GM03348 (cell line): ENCODE data around the gene SLC6A16.
"Not testable (repeated sequence)": the region's sequence is repeated elsewhere in the genome, so short reads cannot be mapped to it uniquely, and the experiment has no call there.

Experiments
- DNase-seq: peaks from one replicate; pipeline ENCODE4 v3.0.0; 2012; ENCODE audit warnings: low spot score

The SLC6A16 gene

GRCh38 chr19:49344505-49345423 is 19.8 kb upstream of the SLC6A16 start:
- DNase-seq = no peak

- no peak for DNase-seq
Measured at GRCh38 chr19:49343123-49343522, 18.1 kb upstream of the SLC6A16 start.

DNA sequence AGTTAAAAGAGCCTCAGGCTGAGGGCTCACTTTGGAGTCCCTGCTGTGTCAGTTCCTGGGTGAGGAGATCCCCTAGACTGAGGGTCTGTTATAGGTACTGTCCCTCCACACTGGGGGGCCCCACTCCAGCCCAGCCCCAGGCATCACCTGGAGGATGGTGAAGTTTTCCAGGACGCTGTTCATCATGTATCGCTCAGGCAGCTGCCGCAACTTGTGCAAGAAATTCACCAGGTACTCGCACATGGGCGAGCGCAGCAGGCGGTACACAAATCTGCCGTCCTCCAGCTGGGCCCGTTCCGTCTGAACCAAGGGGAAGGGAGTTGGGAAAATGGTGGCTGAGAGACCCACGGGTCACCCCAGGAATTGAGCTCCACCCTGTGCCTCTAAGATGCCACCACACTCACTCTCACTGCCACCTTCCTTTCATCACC is 17.3 kb upstream of the SLC6A16 start:
- DNase-seq = no peak

DNA sequence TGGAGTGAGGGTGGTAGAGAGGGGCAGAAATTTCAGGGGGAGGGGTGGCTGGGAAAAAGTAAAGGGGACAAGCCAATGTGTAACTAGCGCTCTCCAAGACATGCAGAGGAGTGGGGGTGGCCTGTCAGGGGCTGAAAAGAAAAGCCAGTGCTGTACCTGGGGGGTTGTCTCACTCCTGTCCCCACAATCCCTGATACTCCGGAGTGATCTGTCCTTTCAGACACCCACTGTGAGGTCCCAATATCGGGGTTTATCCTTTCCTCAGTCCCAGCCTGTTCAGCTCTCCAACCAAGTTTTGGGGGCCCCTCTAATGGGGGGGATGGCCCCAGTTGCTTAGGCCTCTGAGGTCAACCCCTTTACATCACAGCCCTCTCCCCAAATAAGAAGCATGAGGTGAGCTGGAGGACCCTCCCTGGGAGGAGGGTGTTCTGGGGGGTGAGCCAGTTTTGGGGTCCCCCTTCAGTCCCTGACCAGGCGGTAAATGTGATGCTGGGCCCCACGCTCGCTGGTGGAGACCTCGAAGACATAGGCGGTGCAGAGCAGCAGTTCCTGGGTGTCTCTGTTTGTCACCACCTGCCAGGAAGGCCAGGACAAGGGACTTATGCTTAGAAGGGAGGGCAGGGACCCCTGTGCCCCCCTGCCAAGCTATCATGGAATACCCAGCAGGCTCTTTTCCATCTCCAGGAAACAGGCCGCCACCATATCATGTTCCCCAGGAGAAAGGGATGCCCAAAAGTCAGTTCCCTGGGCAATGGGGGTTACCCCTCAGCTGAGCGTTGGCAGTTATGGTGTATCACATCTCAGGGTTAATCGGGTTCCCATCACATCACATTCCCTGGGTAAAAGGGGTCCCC is 16.1 kb upstream of the SLC6A16 start:
- no peak for DNase-seq

- DNase-seq = no peak
Measured at GRCh38 chr19:49340069-49340864, 15.3 kb upstream of the SLC6A16 start.

DNA sequence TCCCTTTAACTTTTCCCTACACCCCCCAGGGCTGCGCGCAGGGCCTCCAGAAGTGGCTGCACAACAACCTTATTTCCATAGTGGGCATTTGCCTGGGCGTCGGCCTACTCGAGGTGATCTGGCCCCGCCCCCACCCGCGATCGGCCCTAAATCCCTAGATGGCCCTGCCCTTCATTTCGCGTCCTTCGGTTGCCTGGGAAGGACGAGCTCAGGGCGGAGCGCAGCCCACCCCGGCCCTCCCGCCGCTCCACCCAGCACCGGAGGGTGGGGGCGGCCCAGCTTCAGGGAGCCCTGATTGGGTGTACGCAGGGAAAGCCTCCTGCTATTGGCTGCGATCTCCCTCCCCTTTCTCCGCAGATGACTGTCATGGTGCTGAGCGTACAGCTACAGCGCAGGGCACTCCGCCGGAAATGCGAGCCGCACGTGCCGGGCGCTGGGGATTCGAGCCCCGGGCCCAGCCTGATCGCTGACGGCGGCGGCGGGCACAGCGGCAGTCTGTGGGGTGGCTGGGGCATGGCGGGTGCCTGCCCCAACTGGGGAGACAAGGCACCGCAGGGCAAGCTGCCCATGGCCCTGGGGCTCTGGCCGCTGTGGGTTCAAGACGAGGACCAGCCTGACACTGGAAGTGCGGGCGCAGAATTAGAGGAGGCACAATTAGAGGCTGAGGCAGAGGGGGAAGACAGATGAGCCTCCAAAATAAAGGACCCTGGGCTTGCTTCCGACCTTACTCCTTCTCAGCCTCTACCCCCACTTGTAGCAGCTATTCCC is 14.5 kb upstream of the SLC6A16 start:
- DNase-seq = peak; percentile 94

- peak; percentile 59 for DNase-seq
Measured at GRCh38 chr19:49338691-49339300, 13.8 kb upstream of the SLC6A16 start.

- DNase-seq = no peak
Measured at GRCh38 chr19:49338023-49338677, 13.2 kb upstream of the SLC6A16 start.

DNA sequence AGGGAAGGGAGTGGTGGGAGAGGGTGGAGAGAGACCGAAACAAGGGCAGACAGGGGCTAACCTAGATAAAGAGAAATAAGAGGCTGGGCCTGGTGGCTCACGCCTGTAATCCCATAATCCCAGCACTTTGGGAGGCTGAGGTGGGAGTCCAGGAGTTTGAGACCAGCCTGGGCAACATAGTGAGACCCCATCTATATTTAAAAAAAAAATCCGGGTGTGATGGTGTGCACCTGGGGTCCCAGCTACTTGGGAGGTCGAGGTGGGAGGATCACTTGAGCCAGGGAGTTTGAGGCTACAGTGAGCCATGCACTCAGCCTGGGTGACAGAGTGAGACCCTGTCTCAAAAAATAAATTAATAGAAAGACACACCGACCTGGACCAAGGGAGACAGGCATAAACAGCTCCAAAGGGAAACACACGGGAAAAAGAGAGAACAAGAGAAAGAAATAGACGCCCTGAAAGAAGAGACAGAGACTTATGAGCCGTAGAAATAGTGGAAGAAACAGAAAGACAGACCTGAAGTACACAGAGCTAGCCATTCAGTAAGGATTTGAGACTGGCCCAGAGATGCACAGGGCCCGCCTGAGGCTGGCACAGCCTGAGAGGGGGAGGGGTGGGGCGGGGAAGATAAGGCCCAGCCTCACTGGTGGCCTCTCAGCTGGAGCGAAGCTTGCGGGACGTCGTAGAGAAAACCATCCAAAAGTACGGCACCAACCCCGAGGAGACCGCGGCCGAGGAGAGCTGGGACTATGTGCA is 12.5 kb upstream of the SLC6A16 start:
- DNase-seq = no peak

GRCh38 chr19:49336482-49337266 is 11.7 kb upstream of the SLC6A16 start:
- no peak for DNase-seq

DNA sequence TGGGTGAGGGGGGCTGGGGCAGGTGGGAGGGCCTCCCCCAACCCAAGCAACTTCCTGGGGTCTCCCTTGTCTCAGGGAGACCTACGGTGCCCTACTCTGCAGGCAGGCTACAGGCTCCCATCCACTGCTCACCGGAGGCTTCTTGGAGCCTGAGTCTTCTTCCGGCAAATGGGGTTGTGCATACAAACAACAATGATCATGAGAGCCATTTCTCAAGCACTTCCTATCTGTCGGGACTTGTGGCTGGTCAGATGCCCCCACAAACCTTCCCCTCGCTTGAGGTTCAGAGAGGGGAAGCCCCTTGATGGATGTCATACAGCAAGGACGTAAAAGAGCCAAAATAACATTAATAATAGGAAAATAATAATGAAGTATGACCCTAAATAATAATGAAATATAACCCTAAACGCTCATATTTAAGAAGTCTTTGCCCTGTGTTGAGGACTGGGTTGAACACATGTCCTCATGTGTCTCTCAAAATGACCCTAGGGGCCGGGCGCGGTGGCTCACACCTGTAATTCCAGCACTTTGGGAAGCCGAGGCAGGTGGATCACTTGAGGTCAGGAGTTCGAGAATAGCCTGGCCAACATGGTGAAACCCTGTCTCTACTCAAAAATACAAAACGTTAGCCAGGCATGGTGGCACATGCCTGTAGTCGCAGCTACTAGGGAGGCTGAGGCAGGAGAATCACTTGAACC is 10.9 kb upstream of the SLC6A16 start:
- no peak for DNase-seq

DNA sequence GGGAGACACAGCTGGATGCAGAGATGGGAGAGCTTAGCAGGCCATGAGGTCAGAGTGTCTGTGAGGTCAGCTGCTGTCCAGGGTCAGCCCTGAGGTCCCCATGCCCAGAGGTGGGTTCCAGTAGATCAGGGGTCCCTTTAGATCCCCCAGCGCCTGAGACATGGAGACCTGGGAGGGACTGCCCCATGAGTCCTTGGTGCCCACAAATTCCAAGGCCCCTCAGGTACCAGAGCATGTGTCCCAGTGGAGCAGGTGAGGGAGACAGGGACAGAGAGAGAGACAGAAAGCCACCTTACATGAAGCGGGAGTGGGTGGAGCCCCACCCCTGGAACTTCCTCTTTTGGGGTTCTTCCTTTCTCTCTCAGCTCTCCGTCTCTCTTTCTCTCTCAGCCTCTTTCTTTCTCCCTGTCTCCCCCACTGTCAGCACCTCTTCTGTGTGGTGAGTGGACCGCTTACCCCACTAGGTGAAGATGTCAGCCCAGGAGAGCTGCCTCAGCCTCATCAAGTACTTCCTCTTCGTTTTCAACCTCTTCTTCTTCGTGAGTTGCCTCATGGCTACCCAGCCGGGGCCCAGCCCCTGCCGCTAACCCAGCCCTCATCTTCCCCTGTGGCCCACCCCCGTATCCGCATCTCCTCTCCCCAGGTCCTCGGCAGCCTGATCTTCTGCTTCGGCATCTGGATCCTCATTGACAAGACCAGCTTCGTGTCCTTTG is 10.2 kb upstream of the SLC6A16 start, which contains the start of gene CD37:
CD37 (plus strand) TSS at position 336 of the 713 bp plus-strand sequence; CDS start at position 471, 135 bp downstream.
- DNase-seq = no peak

DNA sequence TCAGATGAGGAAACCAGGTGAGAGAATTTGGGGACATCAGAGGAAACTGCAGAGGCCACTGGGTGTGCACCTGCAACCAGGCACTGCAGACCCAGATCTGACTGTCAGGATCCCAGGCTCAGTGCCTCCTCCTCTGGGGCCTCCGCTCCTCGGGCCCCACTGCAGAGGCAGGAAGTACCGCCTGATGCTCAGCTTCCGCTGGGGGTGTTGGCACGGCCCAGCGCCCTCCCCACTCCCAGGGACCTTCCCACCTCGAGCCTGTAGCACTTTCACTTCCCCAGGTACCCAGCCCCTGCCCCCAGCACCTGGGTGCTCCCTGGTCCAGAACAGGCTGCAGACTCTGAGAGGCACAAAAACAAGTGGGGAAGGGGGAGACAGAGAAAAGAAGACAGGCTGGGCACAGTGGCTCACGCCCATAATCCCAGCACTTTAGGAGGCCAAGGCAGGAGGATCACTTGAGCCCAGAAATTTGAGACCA is 8.9 kb upstream of the SLC6A16 start:
- no peak for DNase-seq

- DNase-seq = no peak
Measured at GRCh38 chr19:49333418-49333805, 8.4 kb upstream of the SLC6A16 start.

DNA sequence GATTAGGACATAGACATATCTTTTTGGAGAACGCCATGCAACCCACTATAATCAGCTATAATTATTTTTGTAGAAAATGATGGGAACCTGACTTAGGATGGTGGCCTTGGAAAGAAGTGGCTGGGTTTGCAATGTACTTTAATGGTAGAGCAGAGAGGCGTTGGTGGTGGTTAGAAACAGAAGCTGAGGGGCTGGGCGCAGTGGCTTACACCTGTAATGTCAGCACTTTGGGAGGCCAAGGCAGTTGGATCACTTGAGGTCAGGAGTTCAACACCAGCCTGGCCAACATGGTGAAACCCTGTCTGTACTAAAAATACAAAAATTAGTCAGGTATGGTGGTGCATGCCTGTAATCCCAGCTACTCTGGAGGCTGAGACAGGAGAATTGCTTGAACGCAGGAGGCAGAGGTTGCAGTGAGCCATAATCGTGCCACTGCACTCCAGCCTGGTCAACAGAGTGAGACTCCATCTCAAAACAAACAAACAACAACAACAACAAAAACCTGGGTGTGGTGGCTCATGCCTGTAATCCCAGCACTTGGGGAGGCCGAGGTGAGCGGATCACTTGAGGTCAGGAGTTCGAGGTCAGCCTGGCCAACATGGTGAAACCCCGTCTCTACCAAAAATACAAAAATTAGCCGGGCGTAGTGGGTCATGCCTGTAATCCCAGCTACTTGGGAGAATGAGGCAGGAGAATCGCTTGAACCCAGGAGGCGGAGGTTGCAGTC is 7.9 kb upstream of the SLC6A16 start:
- not testable (repeated sequence) for DNase-seq

DNA sequence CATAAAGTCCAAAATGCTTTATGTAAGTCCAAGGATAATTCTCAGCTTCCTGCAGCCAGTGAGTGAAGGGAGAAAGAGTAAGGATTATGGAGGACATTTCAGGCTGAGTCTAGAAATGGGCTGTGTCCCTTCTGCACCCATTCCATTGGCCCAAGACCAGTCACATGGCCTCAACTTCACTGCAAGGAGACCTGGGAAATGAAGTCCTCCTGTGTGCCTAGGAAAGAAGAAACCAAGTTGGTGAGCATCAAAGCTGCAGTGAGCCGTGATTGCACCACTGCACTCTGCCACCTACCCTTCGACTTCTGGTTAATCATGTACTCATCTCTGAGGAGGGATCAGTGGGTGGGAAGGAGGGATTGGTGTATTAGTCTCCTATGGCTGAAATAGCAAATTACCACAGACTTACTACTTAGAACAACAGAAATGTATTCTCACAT is 6.6 kb upstream of the SLC6A16 start:
- DNase-seq = peak; percentile 42
